GM18505 (cell line): ENCODE data around the gene RAP1GAP.

Experiments
- ATAC-seq: cut with Tn5 transposase; IDR thresholded peaks from one replicate; pipeline ENCODE4 v1.9.1; 2021; ENCODE audit not compliant: unreplicated experiment
- POLR2A ChIP-seq: IDR thresholded peaks from 4 replicates; pipeline ENCODE4 v1.6.1; 2011; ENCODE audit warnings: borderline replicate concordance; ENCODE audit not compliant: insufficient read depth, insufficient read length; ENCODE audit errors: extremely low read depth

Gene RAP1GAP

GRCh38 chr1:21604208-21604957 is 64.8 kb downstream of the RAP1GAP start:
- no peak for ATAC-seq
- TF ChIP-seq POLR2A, result no peak

- no peak for TF ChIP-seq POLR2A
- ATAC-seq, result no peak
Measured at GRCh38 chr1:21603177-21604138, 65.7 kb downstream of the RAP1GAP start.

- no peak for ATAC-seq
- no peak for TF ChIP-seq POLR2A
Measured at GRCh38 chr1:21601278-21602048, 67.7 kb downstream of the RAP1GAP start.

GRCh38 chr1:21599402-21599801 is 69.8 kb downstream of the RAP1GAP start:
- no peak for ATAC-seq

GRCh38 chr1:21598904-21599303 is 70.3 kb downstream of the RAP1GAP start:
- no peak for TF ChIP-seq POLR2A
- ATAC-seq, result no peak

More at GRCh38 chr1:21599402-21599801, 69.8 kb downstream of the RAP1GAP start:
- no peak for TF ChIP-seq POLR2A

GRCh38 chr1:21598417-21598816 is 70.7 kb downstream of the RAP1GAP start:
- TF ChIP-seq POLR2A, result no peak
- ATAC-seq, result no peak

- no peak for ATAC-seq
- TF ChIP-seq POLR2A, result no peak
Measured at GRCh38 chr1:21597753-21598152, 71.4 kb downstream of the RAP1GAP start.

- no peak for TF ChIP-seq POLR2A
Measured at GRCh38 chr1:21596628-21597027, 72.5 kb downstream of the RAP1GAP start.

GRCh38 chr1:21596174-21596573 is 73.0 kb downstream of the RAP1GAP start:
- ATAC-seq, result no peak

More at GRCh38 chr1:21596628-21597027, 72.5 kb downstream of the RAP1GAP start:
- ATAC-seq, result no peak

GRCh38 chr1:21594935-21595897 is 73.9 kb downstream of the RAP1GAP start:
- TF ChIP-seq POLR2A, result no peak
- ATAC-seq, result no peak

More at GRCh38 chr1:21596174-21596573, 73.0 kb downstream of the RAP1GAP start:
- TF ChIP-seq POLR2A, result no peak

GRCh38 chr1:21594501-21594900 is 74.7 kb downstream of the RAP1GAP start:
- TF ChIP-seq POLR2A, result no peak
- ATAC-seq, result no peak

- ATAC-seq, result no peak
- no peak for TF ChIP-seq POLR2A
Measured at GRCh38 chr1:21593231-21593630, 75.9 kb downstream of the RAP1GAP start.

GRCh38 chr1:21592086-21592865 is 76.9 kb downstream of the RAP1GAP start:
- no peak for TF ChIP-seq POLR2A
- no peak for ATAC-seq
